SU-DHL-6 (cell line): ENCODE results near the gene LAMA2.

Experiments
- H2AFZ ChIP-seq: fragments of 200-600 bp; sonication (generic); 2 replicates; pipeline ENCODE4 v1.6.1; 2014; ENCODE audit warnings: low read depth, mild to moderate bottlenecking, moderate library complexity, mixed read lengths, antibody characterized with exemption, low read length; ENCODE audit not compliant: severe bottlenecking
- H3F3A ChIP-seq: fragments of 200-600 bp; shearing (Covaris generic); 2 replicates; pipeline ENCODE4 v1.6.0; 2016; ENCODE audit warnings: antibody characterized with exemption, mild to moderate bottlenecking; ENCODE audit not compliant: insufficient read depth
- H3K27ac ChIP-seq: fragments of 200-600 bp; sonication (generic); 2 replicates; pipeline ENCODE4 v1.5.1; 2016; ENCODE audit warnings: low read depth, mild to moderate bottlenecking, low read length, moderate library complexity, mixed read lengths
- H3K27me3 ChIP-seq: fragments of 200-600 bp; sonication (generic), shearing (Covaris generic); 2 replicates; pipeline ENCODE4 v1.6.0; 2014; ENCODE audit warnings: mild to moderate bottlenecking, low read length
- H3K36me3 ChIP-seq: fragments of 200-600 bp; sonication (generic); 2 replicates; pipeline ENCODE4 v1.6.1; 2014; ENCODE audit warnings: mild to moderate bottlenecking, low read length, mixed read lengths
- H3K4me2 ChIP-seq: fragments of 300-600, 200-600 bp; shearing (Covaris generic), sonication (generic); 2 replicates; pipeline ENCODE4 v1.6.0; 2014; ENCODE audit warnings: low read length, low read depth, mild to moderate bottlenecking; ENCODE audit not compliant: poor library complexity, severe bottlenecking
- H3K4me3 ChIP-seq: fragments of 200-600 bp; sonication (generic); 2 replicates; pipeline ENCODE4 v1.5.1; 2014; ENCODE audit warnings: antibody characterized with exemption, low read length, mild to moderate bottlenecking, mixed read lengths; ENCODE audit not compliant: insufficient read depth, poor library complexity, severe bottlenecking
- H3K79me2 ChIP-seq: fragments of 200-600 bp; sonication (generic); 2 replicates; pipeline ENCODE4 v1.6.1; 2014; ENCODE audit warnings: mild to moderate bottlenecking, low read length, moderate library complexity; ENCODE audit not compliant: insufficient read depth
- H3K9ac ChIP-seq: fragments of 200-600 bp; sonication (generic); 2 replicates; pipeline ENCODE4 v1.7.0; 2014; ENCODE audit warnings: mild to moderate bottlenecking, low read length
- H3K9me2 ChIP-seq: fragments of 200-600 bp; sonication (generic); replicated peaks from 2 replicates; pipeline ENCODE4 v1.6.1; 2014; ENCODE audit warnings: low read length; ENCODE audit not compliant: insufficient read depth
- H3K9me3 ChIP-seq: fragments of 200-600 bp; sonication (generic); 2 replicates; pipeline ENCODE4 v1.6.1; 2014; ENCODE audit warnings: low read length, mixed read lengths; ENCODE audit not compliant: insufficient read depth
- H4K20me1 ChIP-seq: fragments of 200-600 bp; sonication (generic); 2 replicates; pipeline ENCODE4 v1.6.1; 2014; ENCODE audit warnings: low read depth, mild to moderate bottlenecking, antibody characterized with exemption, low read length, moderate library complexity, mixed read lengths
- CTCF ChIP-seq: fragments of 200-600 bp; sonication (generic); IDR thresholded peaks from one replicate; pipeline ENCODE4 v1.5.1; 2017; ENCODE audit warnings: antibody characterized with exemption, mild to moderate bottlenecking, low read length, moderate library complexity; ENCODE audit not compliant: insufficient read depth, poor library complexity, severe bottlenecking
- EZH2phosphoT487 ChIP-seq: fragments of 200-600 bp; sonication (generic), shearing (Covaris generic); conservative IDR thresholded peaks from 2 replicates; pipeline ENCODE4 v1.6.1; 2018; ENCODE audit warnings: mild to moderate bottlenecking, antibody characterized with exemption, low read length, moderate library complexity, mixed read lengths

Gene LAMA2

GRCh38 chr6:129200151-129200550 lies 317.2 kb downstream of the LAMA2 start:
- Histone ChIP-seq H3K9ac (no peak overlapping the region), H3K9me3 (no peaks in the 10 kb centered on the region), H3F3A (no peaks in the 10 kb centered on the region), H3K4me2 (no peak overlapping the region), H3K27ac (no peak overlapping the region), H2AFZ (no peak overlapping the region), H3K27me3 (no peaks in the 10 kb centered on the region), H3K9me2 (no peaks in the 10 kb centered on the region), H3K4me3 (no peak overlapping the region), H3K79me2 (no peaks in the 10 kb centered on the region), H4K20me1 (no peaks in the 10 kb centered on the region), H3K36me3 (no peaks in the 10 kb centered on the region)
- TF ChIP-seq EZH2phosphoT487 (no peak), CTCF (no peak)

- no peaks in the 10 kb centered on the region for H4K20me1 ChIP-seq
- H3K9me3 ChIP-seq: no peaks in the 10 kb centered on the region
- TF ChIP-seq EZH2phosphoT487 (no peak), CTCF (no peak)
- H3K9me2 ChIP-seq: no peaks in the 10 kb centered on the region
- H3F3A ChIP-seq: no peaks in the 10 kb centered on the region
- H3K4me2 ChIP-seq: no peak overlapping the region
- no peak overlapping the region for H3K27ac ChIP-seq
- no peaks in the 10 kb centered on the region for H3K36me3 ChIP-seq
- H3K79me2 ChIP-seq: no peaks in the 10 kb centered on the region
- no peak overlapping the region for H2AFZ ChIP-seq
- H3K9ac ChIP-seq: no peak overlapping the region
- no peak overlapping the region for H3K4me3 ChIP-seq
- H3K27me3 ChIP-seq: no peaks in the 10 kb centered on the region
These were observed 320.4 kb downstream of the LAMA2 start for GRCh38 chr6:129203190-129203900.

- Histone ChIP-seq H3K9me2 (no peaks in the 10 kb centered on the region), H3K4me3 (no peak overlapping the region), H3K79me2 (no peaks in the 10 kb centered on the region), H3K9me3 (no peaks in the 10 kb centered on the region), H3K27ac (no peak overlapping the region), H3F3A (no peaks in the 10 kb centered on the region), H4K20me1 (no peaks in the 10 kb centered on the region), H3K36me3 (no peaks in the 10 kb centered on the region), H3K27me3 (no peaks in the 10 kb centered on the region), H3K9ac (no peak overlapping the region), H2AFZ (no peak overlapping the region), H3K4me2 (no peak overlapping the region)
- no peak for TF ChIP-seq CTCF
These were observed 323.9 kb downstream of the LAMA2 start for GRCh38 chr6:129206821-129207220.
